Activated B cell treated with CpG ODN at 0.5 μM for 24 hours (primary cell): ENCODE measurements around the gene ACTN1. TPM values are rescaled to one million over a fixed set of nuclear protein-coding genes. Genes with fewer than 3 reads are reported as not detected.

ENCODE experiments used
- ATAC-seq: fragments of 200-7000 bp; cut with Tn5 transposase; one replicate; pipeline ENCODE4 v1.10.0; 2021; ENCODE audit warnings: low read depth, mild to moderate bottlenecking, moderate library complexity
- CTCF ChIA-PET: fragments of 350-600 bp; sonication (Branson Sonifier 250); formaldehyde crosslinking; loops from one replicate; lab custom pipeline; 2021; ENCODE audit warnings: antibody characterized with exemption; lab: Charles Lee
- POLR2A ChIA-PET: fragments of 350-600 bp; sonication (Branson Sonifier 250); formaldehyde crosslinking; loops from one replicate; lab custom pipeline; 2021; ENCODE audit warnings: antibody characterized with exemption; lab: Charles Lee
- DNase-seq: peaks from one replicate; pipeline ENCODE4 v3.0.0; 2022
- H3K27ac Mint-ChIP-seq: one replicate; pipeline ENCODE4 v1.8.0; 2020; ENCODE audit warnings: mixed read lengths
- H3K27me3 Mint-ChIP-seq: one replicate; pipeline ENCODE4 v1.8.0; 2021; ENCODE audit warnings: mixed read lengths
- H3K36me3 Mint-ChIP-seq: one replicate; pipeline ENCODE4 v1.8.0; 2021; ENCODE audit warnings: low read depth, mixed read lengths
- H3K4me1 Mint-ChIP-seq: one replicate; pipeline ENCODE4 v1.8.0; 2021; ENCODE audit warnings: mixed read lengths
- H3K4me3 Mint-ChIP-seq: one replicate; pipeline ENCODE4 v1.8.0; 2020; ENCODE audit warnings: mild to moderate bottlenecking, mixed read lengths
- H3K9me3 Mint-ChIP-seq: one replicate; pipeline ENCODE4 v1.8.0; 2020; ENCODE audit warnings: mixed read lengths
- intact Hi-C: fragments of 100-400 bp; cut with micrococcal nuclease; formaldehyde crosslinking; loops from one replicate; pipeline ENCODE4 v1.15.1; 2024
- total RNA-seq: library from RNA; stranded (reverse); gene quantifications from 2 replicates; pipeline ENCODE4 v1.2.3, GENCODE V29; 2022
- TF ChIP-seq, protein P1 (sequence below): fragments of 200-600 bp; IDR thresholded peaks from one replicate; pipeline ENCODE4 v1.8.0; 2022; ENCODE audit warnings: antibody characterized with exemption, mild to moderate bottlenecking

Gene ACTN1
- total RNA-seq, 1 donor from 2014 or later: 0.22 TPM

DNA sequence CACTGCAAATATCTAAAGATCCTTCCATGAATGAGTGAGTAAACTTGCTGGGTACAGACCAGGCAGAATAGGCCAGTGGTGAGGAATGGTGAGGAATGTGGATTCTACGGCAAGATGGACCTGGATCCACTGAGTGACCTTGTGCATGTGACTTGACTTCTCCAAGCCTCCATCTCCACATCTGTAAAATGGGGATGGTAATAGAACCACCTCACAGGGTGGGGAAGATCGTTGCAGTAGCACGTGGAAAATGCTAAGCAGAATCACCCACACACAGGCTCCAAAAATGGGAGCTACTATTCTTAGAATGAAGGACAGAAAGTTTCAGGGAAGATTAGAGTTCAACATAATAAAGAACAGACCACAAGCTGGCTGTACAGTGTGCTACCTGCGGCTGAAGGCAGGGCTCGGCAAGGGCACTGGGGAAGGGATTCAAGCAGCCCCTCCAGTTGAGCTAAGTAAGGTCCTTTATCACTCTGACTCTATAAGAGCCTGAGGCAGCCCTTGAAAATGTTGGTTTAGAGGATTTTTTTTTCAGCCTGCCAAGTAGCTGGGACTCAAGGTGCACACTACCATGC lies 47.5 kb downstream of the ACTN1 start:
- ATAC-seq (no peak), DNase-seq (no peak)
- peaks cover under 1% of the 10 kb centered on the region for H3K9me3 Mint-ChIP-seq
- intact Hi-C loops: no loop called here
- POLR2A ChIA-PET: no interaction called here
- no peaks in the 10 kb centered on the region for H3K36me3 Mint-ChIP-seq
- TF ChIP-seq, protein P1, sequence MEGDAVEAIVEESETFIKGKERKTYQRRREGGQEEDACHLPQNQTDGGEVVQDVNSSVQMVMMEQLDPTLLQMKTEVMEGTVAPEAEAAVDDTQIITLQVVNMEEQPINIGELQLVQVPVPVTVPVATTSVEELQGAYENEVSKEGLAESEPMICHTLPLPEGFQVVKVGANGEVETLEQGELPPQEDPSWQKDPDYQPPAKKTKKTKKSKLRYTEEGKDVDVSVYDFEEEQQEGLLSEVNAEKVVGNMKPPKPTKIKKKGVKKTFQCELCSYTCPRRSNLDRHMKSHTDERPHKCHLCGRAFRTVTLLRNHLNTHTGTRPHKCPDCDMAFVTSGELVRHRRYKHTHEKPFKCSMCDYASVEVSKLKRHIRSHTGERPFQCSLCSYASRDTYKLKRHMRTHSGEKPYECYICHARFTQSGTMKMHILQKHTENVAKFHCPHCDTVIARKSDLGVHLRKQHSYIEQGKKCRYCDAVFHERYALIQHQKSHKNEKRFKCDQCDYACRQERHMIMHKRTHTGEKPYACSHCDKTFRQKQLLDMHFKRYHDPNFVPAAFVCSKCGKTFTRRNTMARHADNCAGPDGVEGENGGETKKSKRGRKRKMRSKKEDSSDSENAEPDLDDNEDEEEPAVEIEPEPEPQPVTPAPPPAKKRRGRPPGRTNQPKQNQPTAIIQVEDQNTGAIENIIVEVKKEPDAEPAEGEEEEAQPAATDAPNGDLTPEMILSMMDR: no peak
- H3K27me3 Mint-ChIP-seq: peaks cover 22% of the 10 kb centered on the region
- CTCF ChIA-PET: no interaction called here
- no peak overlapping the region for H3K27ac Mint-ChIP-seq
- H3K4me1 Mint-ChIP-seq: no peaks in the 10 kb centered on the region
- H3K4me3 Mint-ChIP-seq: no peak overlapping the region

DNA sequence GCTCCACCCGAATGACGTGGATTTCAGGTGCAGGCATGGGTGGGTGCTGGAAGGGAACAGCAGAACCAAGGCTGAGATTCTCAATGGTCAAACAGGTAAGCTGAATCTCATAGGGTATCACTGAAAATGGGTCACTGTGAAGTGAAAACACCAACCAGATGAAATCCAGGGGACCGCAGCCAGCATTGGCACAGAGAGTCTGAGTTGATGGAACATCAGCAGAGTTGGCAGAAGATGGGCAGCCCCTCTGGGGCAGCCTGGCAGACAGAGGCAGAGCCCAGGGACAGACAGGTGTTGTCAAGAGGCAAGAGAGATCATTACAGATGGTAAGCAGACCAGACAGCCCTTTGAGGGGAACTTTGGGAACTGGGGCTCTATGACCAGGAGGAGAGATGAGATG lies 48.0 kb downstream of the ACTN1 start:
- Mint-ChIP-seq H3K27ac (no peak overlapping the region), H3K27me3 (peaks cover 24% of the 10 kb centered on the region), H3K4me1 (no peaks in the 10 kb centered on the region), H3K9me3 (peaks cover 4% of the 10 kb centered on the region), H3K36me3 (no peaks in the 10 kb centered on the region), H3K4me3 (no peak overlapping the region)
- TF ChIP-seq, protein P1: no peak
- DNase-seq: no peak
- ATAC-seq: no peak
- CTCF ChIA-PET: no interaction called here
- POLR2A ChIA-PET: no interaction called here
- intact Hi-C loops: no loop called here

DNA sequence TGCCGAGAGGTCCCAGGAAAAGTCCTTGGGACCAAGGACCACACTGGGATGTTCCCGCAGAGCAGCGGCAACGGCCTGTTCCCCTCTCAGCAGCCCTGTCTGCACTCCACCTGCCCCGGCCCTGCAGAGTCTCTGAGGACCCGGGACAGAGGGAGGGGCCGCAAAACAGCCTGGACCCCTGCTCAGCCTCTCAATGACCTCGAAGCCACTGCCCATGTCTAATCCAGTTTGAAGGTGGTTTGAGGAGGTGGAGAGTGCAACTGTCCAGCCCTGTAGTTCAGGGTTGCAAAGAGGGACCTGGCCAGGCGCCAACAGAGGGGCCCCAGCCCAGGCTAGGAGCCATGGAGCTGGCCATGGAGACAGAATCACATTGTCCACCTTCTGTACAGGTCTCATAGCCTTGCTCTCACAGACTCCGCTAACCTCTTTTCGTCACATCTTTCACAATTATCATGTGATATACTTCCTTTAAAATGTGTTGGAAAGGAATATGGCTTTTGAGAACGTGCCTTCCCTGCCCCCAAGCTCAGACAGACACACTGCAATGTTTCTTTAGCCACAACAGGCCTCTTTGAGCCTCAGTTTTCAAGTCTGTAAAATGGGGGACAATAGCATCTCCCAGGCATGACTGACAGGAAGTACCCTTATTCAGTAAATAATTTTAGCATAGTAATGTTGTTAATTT lies 49.3 kb downstream of the ACTN1 start:
- ATAC-seq: no peak
- Mint-ChIP-seq H3K36me3 (no peaks in the 10 kb centered on the region), H3K9me3 (peaks cover 8% of the 10 kb centered on the region), H3K4me3 (no peak overlapping the region), H3K4me1 (no peaks in the 10 kb centered on the region), H3K27ac (no peak overlapping the region), H3K27me3 (peaks cover 30% of the 10 kb centered on the region)
- intact Hi-C loops: no loop called here
- CTCF ChIA-PET: no interaction called here
- no peak for DNase-seq
- POLR2A ChIA-PET: no interaction called here
- TF ChIP-seq, protein P1: no peak

DNA sequence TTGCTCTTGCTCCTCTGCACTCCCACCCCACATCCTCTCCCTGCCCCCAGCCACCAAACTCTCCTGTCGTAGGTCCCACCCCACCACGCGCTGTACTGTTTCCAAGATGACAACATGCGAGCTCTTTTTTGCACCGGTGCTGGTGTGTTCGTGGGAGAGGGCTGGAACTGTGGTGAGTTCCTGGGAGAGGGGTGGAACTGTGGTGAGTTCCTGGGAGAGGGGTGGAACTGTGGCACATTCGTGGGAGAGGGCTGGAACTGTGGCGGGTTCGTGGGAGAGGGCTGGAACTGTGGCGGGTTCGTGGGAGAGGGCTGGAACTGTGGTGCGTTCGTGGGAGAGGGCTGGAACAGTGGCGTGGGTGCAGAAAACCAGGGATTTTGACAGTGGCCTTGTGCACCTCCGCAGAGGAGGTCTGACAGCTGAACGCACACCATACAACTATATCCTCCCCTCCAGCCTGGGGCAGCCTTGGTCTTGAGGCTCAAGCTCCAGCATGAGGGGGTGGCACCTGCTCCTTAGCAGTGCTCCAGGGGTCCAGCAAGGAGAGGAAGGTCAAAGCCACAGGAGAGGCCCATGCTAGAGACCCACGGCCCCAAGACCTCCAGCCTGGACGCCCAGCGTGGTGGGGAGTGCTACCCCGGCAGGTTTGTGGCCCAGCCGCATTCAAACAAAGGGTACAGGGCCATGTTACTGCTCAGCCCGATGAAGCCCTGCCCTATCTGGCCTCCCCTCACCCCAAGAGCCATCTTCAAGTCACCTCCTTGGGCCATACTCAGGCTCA lies 50.1 kb downstream of the ACTN1 start:
- TF ChIP-seq, protein P1: no peak
- Mint-ChIP-seq H3K4me3 (no peak overlapping the region), H3K36me3 (no peaks in the 10 kb centered on the region), H3K9me3 (peaks cover 8% of the 10 kb centered on the region), H3K4me1 (no peaks in the 10 kb centered on the region), H3K27me3 (peaks cover 33% of the 10 kb centered on the region), H3K27ac (no peak overlapping the region)
- CTCF ChIA-PET: no interaction called here
- DNase-seq: no peak
- POLR2A ChIA-PET: no interaction called here
- intact Hi-C loops: no loop called here
- no peak for ATAC-seq
